GM12878 (cell line): ENCODE measurements around the gene SPIRE2. TPM values are rescaled to one million over a fixed set of nuclear protein-coding genes. Genes with fewer than 3 reads are reported as not detected.

ENCODE experiments used
- ATAC-seq: fragments of 200-7000 bp; cut with Tn5 transposase; 3 replicates; pipeline ENCODE4 v1.9.1; 2020; ENCODE audit warnings: mild to moderate bottlenecking, moderate library complexity
- BruUV-seq: library from RNA; stranded (reverse); fragments of 400-500 nt; replicated peaks from 2 replicates; lab custom pipeline; 2021; lab: Mats Ljungman, UMichigan
- CTCF ChIA-PET: fragments of 300-600 bp; sonication (Branson Sonifier 250); formaldehyde crosslinking; extraction: SDS; loops from one replicate; lab custom pipeline; 2021; ENCODE audit warnings: inconsistent platforms; lab: Yijun Ruan, JAX
- POLR2A ChIA-PET: fragments of 350-600 bp; formaldehyde crosslinking; extraction: SDS; loops from one replicate; lab custom pipeline; 2021; ENCODE audit warnings: inconsistent platforms; lab: Charles Lee
- RAD21 ChIA-PET: fragments of 300-600 bp; sonication (Branson Sonifier 250); formaldehyde crosslinking; loops from one replicate; lab custom pipeline; 2023; ENCODE audit warnings: antibody characterized with exemption; ENCODE audit not compliant: unreplicated experiment; lab: Charles Lee
- SMC1A ChIA-PET: fragments of 300-600 bp; sonication (Branson Sonifier 250); formaldehyde crosslinking; loops from one replicate; lab custom pipeline; 2023; ENCODE audit not compliant: unreplicated experiment, uncharacterized antibody; lab: Charles Lee
- DNase-seq: peaks from one replicate; pipeline ENCODE4 v3.0.0-alpha.2; 2011; ENCODE audit warnings: low read depth, low spot score
- FAIRE-seq: peaks from 3 replicates; lab custom pipeline; 2011; peaks lifted over from hg19 to GRCh38; lab: Jason Lieb, UNC
- H2AFZ ChIP-seq: 2 replicates; pipeline ENCODE4 v1.6.0; 2011; ENCODE audit warnings: low read depth, low read length, control low read depth; ENCODE audit not compliant: control insufficient read depth
- H3K27ac ChIP-seq: 2 replicates; pipeline ENCODE4 v1.5.1; 2011; ENCODE audit warnings: control low read depth; ENCODE audit not compliant: control insufficient read depth, insufficient read depth
- H3K27me3 ChIP-seq, 2 experiments: replicated peaks in 1 of 2; 2 replicates each; pipeline versions ENCODE4 v1.6.0 to v1.6.1; 2011; ENCODE audit warnings: low read length in 1 of 2; ENCODE audit not compliant: control insufficient read depth in 2 of 2, insufficient read depth in 2 of 2
- H3K36me3 ChIP-seq, 2 experiments: 2 replicates each; pipeline ENCODE4 v1.5.1; 2011; ENCODE audit warnings: low read length in 1 of 2; ENCODE audit not compliant: control insufficient read depth in 2 of 2, insufficient read depth in 2 of 2
- H3K4me1 ChIP-seq: 2 replicates; pipeline ENCODE4 v1.6.1; 2011; ENCODE audit warnings: mild to moderate bottlenecking, low read length, moderate library complexity, mixed read lengths; ENCODE audit not compliant: control insufficient read depth, insufficient read depth
- H3K4me2 ChIP-seq: 2 replicates; pipeline ENCODE4 v1.6.0; 2011; ENCODE audit warnings: control low read depth; ENCODE audit not compliant: control insufficient read depth, insufficient read depth
- H3K4me3 ChIP-seq: fragments of 200-600 bp; sonication (generic); 2 replicates; pipeline ENCODE4 v1.5.1; 2016
- H3K79me2 ChIP-seq: 2 replicates; pipeline ENCODE4 v1.6.0; 2011; ENCODE audit warnings: low read length; ENCODE audit not compliant: control insufficient read depth, insufficient read depth
- H3K9ac ChIP-seq: 2 replicates; pipeline ENCODE4 v1.8.0; 2011; ENCODE audit warnings: low read length, control low read depth, mixed read lengths; ENCODE audit not compliant: control insufficient read depth, insufficient read depth
- H3K9me3 ChIP-seq: replicated peaks from 3 replicates; pipeline ENCODE4 v1.5.1; 2011; ENCODE audit warnings: mild to moderate bottlenecking, low read length; ENCODE audit not compliant: control insufficient read depth, insufficient read depth
- H4K20me1 ChIP-seq: 2 replicates; pipeline ENCODE4 v1.6.0; 2011; ENCODE audit not compliant: control insufficient read depth, insufficient read depth
- BRCA1 ChIP-seq: IDR thresholded peaks from 2 replicates; pipeline ENCODE4 v1.6.1; 2011; ENCODE audit warnings: low read depth, low read length, improper control_type of control experiment
- CHD2 ChIP-seq: IDR thresholded peaks from 2 replicates; pipeline ENCODE4 v1.6.1; 2011; ENCODE audit warnings: low read depth, low read length, improper control_type of control experiment, borderline replicate concordance
- CREB1 ChIP-seq: IDR thresholded peaks from 2 replicates; pipeline ENCODE4 v1.6.1; 2012; ENCODE audit warnings: low read depth, mild to moderate bottlenecking, inconsistent platforms
- EED ChIP-seq: sonication (generic); IDR thresholded peaks from 2 replicates; pipeline ENCODE4 v1.6.1; 2016; ENCODE audit warnings: antibody characterized with exemption, low read depth
- JUND ChIP-seq: IDR thresholded peaks from 2 replicates; pipeline ENCODE4 v1.6.1; 2012; ENCODE audit warnings: low read depth, mild to moderate bottlenecking, low read length, improper control_type of control experiment, moderate library complexity
- NRF1 ChIP-seq: conservative IDR thresholded peaks from 2 replicates; pipeline ENCODE4 v1.6.1; 2011; ENCODE audit warnings: mild to moderate bottlenecking, low read depth, low read length, improper control_type of control experiment
- TCF3 ChIP-seq: IDR thresholded peaks from 2 replicates; pipeline ENCODE4 v1.6.1; 2012; ENCODE audit warnings: low read depth, mild to moderate bottlenecking, low read length, borderline replicate concordance; ENCODE audit not compliant: insufficient read depth
- WRNIP1 ChIP-seq: IDR thresholded peaks from 2 replicates; pipeline ENCODE4 v1.6.1; 2011; ENCODE audit warnings: low read depth, low read length, improper control_type of control experiment, borderline replicate concordance
- ZNF274 ChIP-seq: IDR thresholded peaks from one replicate; pipeline ENCODE4 v1.8.0; 2011; ENCODE audit not compliant: insufficient read length, insufficient read depth
- WGBS: methylation state at CpG from one replicate; pipeline ENCODE4 v1.1.6; 2016; ENCODE audit warnings: low lambda C conversion rate; ENCODE audit not compliant: insufficient replicate concordance, insufficient coverage; ENCODE audit errors: missing lambda C conversion rate; 5-methylcytosine and 5-hydroxymethylcytosine counted together
- in situ Hi-C: fragments of 300-500 bp; cut with MboI; formaldehyde crosslinking; loops from 9 replicates; pipeline ENCODE4 v1.14.3; 2018; ENCODE audit warnings: mixed read lengths
- intact Hi-C: fragments of 100-400 bp; cut with micrococcal nuclease; formaldehyde crosslinking; loops from one replicate; pipeline ENCODE4 v1.14.2; 2022; ENCODE audit not compliant: unreplicated experiment
- polyA plus RNA-seq, 11 experiments: library from polyadenylated mRNA; depleted of rRNA in 4 of 11; unstranded in 6 of 11; stranded (reverse) in 5 of 11; fragments of >200 nt; fragmentation: Nextera tagmentation in 4 of 11; fragmentation: Illumina TruSeq in 1 of 11; extraction: Ambion mirVana in 4 of 11; extraction: Trizol in 1 of 11; gene quantifications; 1 replicate in 1 of 11; 2 replicates in 10 of 11; pipeline versions ENCODE4 v1.2.1 to v1.2.3, GENCODE V29; 2011 to 2016; ENCODE audit warnings: inconsistent platforms in 2 of 11, missing spikeins in 2 of 11, low read depth in 1 of 11
- total RNA-seq, 4 experiments: library from RNA; depleted of rRNA in 3 of 4; stranded (reverse); fragments of >200 nt in 3 of 4; fragmentation: Illumina TruSeq in 1 of 4; extraction: Trizol in 1 of 4; gene quantifications; 2 replicates each; pipeline versions ENCODE4 v1.2.1 to v1.2.3, GENCODE V29; 2013 to 2021
- TF ChIP-seq, protein P1 (sequence below): IDR thresholded peaks from 2 replicates; pipeline ENCODE4 v1.6.1; 2011; ENCODE audit warnings: mild to moderate bottlenecking, low read depth, low read length, moderate library complexity; ENCODE audit not compliant: insufficient replicate concordance
- TF ChIP-seq, protein P2 (sequence below): fragments of 450-650 bp; formaldehyde crosslinking; IDR thresholded peaks from 2 replicates; pipeline ENCODE4 v1.4.0; 2022; ENCODE audit warnings: mild to moderate bottlenecking, moderate library complexity

SPIRE2 gene
- total and polyA plus RNA-seq, 10 of the 15 experiments (the other 5 are each of a cell fraction or from before 2014, with no cell fraction given) = 0.03 to 0.64 (median 0.27) TPM; not detected in 1

GRCh38 chr16:89795676-89796075, 32.6 kb upstream of the SPIRE2 start (continued):
- TF ChIP-seq, protein P1, sequence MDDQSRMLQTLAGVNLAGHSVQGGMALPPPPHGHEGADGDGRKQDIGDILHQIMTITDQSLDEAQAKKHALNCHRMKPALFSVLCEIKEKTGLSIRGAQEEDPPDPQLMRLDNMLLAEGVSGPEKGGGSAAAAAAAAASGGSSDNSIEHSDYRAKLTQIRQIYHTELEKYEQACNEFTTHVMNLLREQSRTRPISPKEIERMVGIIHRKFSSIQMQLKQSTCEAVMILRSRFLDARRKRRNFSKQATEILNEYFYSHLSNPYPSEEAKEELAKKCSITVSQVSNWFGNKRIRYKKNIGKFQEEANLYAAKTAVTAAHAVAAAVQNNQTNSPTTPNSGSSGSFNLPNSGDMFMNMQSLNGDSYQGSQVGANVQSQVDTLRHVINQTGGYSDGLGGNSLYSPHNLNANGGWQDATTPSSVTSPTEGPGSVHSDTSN = no peak
- no peak for TF ChIP-seq BRCA1
- TF ChIP-seq EED = no peak
- TF ChIP-seq CREB1 = no peak

DNA sequence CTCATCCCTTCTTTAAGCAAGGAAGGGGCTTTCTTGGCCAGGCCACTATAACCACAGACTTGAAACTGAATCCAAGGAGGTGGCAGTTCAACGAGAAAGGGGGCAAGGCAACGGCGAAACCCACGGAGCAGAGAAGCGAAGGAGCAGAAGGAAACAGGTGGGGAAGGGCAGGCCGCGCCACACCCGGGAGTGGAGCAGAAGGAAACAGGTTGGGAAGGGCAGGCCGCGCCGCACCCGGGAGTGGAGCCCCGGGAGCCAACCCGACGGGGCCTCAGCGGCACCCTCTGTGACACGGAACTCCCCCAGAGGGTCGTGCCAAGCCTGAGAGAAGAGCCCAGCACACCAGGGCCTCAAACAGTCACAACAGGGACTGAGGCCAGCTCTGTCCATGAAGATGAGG, 32.2 kb upstream of the SPIRE2 start:
- no peak overlapping the region for H3K4me2 ChIP-seq
- H3K36me3 ChIP-seq = peaks cover 23 to 35% of the 10 kb centered on the region in 2 experiments; a peak in 3 of 4 replicates
- H3K9ac ChIP-seq = no peak overlapping the region
- no peaks in the 10 kb centered on the region for H3K4me1 ChIP-seq
- ChIA-PET CTCF (no interaction called here), SMC1A (no interaction called here), RAD21 (no interaction called here), POLR2A (no interaction called here)
- H3K9me3 ChIP-seq = no peaks in the 10 kb centered on the region
- no peak for TF ChIP-seq NRF1
- TF ChIP-seq TCF3 = no peak
- TF ChIP-seq, protein P2, sequence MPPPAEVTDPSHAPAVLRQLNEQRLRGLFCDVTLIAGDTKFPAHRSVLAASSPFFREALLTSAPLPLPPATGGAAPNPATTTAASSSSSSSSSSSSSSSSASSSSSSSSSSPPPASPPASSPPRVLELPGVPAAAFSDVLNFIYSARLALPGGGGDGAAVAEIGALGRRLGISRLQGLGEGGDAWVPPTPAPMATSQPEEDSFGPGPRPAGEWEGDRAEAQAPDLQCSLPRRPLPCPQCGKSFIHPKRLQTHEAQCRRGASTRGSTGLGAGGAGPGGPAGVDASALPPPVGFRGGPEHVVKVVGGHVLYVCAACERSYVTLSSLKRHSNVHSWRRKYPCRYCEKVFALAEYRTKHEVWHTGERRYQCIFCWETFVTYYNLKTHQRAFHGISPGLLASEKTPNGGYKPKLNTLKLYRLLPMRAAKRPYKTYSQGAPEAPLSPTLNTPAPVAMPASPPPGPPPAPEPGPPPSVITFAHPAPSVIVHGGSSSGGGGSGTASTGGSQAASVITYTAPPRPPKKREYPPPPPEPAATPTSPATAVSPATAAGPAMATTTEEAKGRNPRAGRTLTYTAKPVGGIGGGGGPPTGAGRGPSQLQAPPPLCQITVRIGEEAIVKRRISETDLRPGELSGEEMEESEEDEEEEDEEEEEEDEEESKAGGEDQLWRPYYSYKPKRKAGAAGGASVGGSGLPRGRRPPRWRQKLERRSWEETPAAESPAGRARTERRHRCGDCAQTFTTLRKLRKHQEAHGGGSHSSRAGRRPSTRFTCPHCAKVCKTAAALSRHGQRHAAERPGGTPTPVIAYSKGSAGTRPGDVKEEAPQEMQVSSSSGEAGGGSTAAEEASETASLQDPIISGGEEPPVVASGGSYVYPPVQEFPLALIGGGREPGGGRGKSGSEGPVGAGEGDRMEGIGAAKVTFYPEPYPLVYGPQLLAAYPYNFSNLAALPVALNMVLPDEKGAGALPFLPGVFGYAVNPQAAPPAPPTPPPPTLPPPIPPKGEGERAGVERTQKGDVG (CRISPR knock-in tag) = no peak
- no peak for TF ChIP-seq CHD2
- TF ChIP-seq BRCA1 = no peak
- TF ChIP-seq JUND = no peak
- no peak for TF ChIP-seq ZNF274
- no peak for TF ChIP-seq WRNIP1
- WGBS = 93% methylated on average over 13 of the region's 18 CpGs
- FAIRE-seq = no peak
- DNase-seq = no peak
- no peaks in the 10 kb centered on the region for H3K27me3 ChIP-seq
- BruUV-seq = no TSS peak
- H4K20me1 ChIP-seq = no peaks in the 10 kb centered on the region
- no peak overlapping the region for H2AFZ ChIP-seq
- in situ Hi-C loops (loop anchor here (10.0 kb wide), 1 partner anchor 91 kb away; the partner anchor contains the start of gene SPATA2L), intact Hi-C loops (no loop called here)
- no peaks in the 10 kb centered on the region for H3K79me2 ChIP-seq
- H3K4me3 ChIP-seq = no peak overlapping the region
- ATAC-seq = no peak
- H3K27ac ChIP-seq = no peak overlapping the region
